Neural cell (in vitro differentiated cells): ENCODE results near the gene ARHGEF16. TPM values are rescaled to one million over a fixed set of nuclear protein-coding genes. Genes with fewer than 3 reads are reported as not detected.

Experiments used
- H2AFZ ChIP-seq: fragments of 200-600, 300-800 bp; sonication (generic), shearing (Covaris generic); 2 replicates; pipeline ENCODE4 v1.6.0; 2014; ENCODE audit warnings: low read depth, mild to moderate bottlenecking, antibody characterized with exemption, low read length, moderate library complexity
- H3F3A ChIP-seq: fragments of 200-600 bp; shearing (Covaris generic); 2 replicates; pipeline ENCODE4 v1.6.1; 2016; ENCODE audit warnings: mild to moderate bottlenecking, moderate library complexity, mixed read lengths, antibody characterized with exemption, low read length; ENCODE audit not compliant: insufficient read depth, poor library complexity, severe bottlenecking
- H3K27ac ChIP-seq: fragments of 200-600, 300-800 bp; sonication (generic), shearing (Covaris generic); 2 replicates; pipeline ENCODE4 v1.5.1; 2014; ENCODE audit warnings: mild to moderate bottlenecking, low read length, moderate library complexity
- H3K27me3 ChIP-seq: fragments of 300-800, 200-600 bp; sonication (generic), shearing (Covaris generic); 2 replicates; pipeline ENCODE4 v1.6.0; 2014; ENCODE audit warnings: mild to moderate bottlenecking, low read depth, low read length, moderate library complexity; ENCODE audit not compliant: insufficient read depth
- H3K36me3 ChIP-seq: fragments of 300-800, 200-600 bp; sonication (generic), shearing (Covaris generic); 2 replicates; pipeline ENCODE4 v1.5.1; 2014; ENCODE audit warnings: mild to moderate bottlenecking, antibody characterized with exemption, low read length, moderate library complexity; ENCODE audit not compliant: insufficient read depth
- H3K4me2 ChIP-seq: fragments of 300-800, 200-600 bp; sonication (generic), shearing (Covaris generic); 2 replicates; pipeline ENCODE4 v1.6.0; 2014; ENCODE audit warnings: mild to moderate bottlenecking, low read length
- H3K4me3 ChIP-seq: fragments of 300-800, 200-600 bp; sonication (generic), shearing (Covaris generic); 2 replicates; pipeline ENCODE4 v1.5.1; 2014; ENCODE audit warnings: mild to moderate bottlenecking, low read length, moderate library complexity
- H3K79me2 ChIP-seq: fragments of 200-600 bp; shearing (Covaris generic); replicated peaks from 2 replicates; pipeline ENCODE4 v1.6.0; 2014; ENCODE audit warnings: mild to moderate bottlenecking, low read length, moderate library complexity; ENCODE audit not compliant: insufficient read depth
- H3K9ac ChIP-seq: fragments of 300-800, 200-600 bp; sonication (generic), shearing (Covaris generic); 2 replicates; pipeline ENCODE4 v1.6.1; 2016; ENCODE audit warnings: mild to moderate bottlenecking, low read length, mixed read lengths
- H3K9me2 ChIP-seq: fragments of 200-600 bp; shearing (Covaris generic); 2 replicates; pipeline ENCODE4 v1.6.1; 2016; ENCODE audit warnings: mild to moderate bottlenecking, low read length, mixed read lengths; ENCODE audit not compliant: insufficient read depth
- H3K9me3 ChIP-seq: fragments of 200-600, 300-800 bp; sonication (generic), shearing (Covaris generic); 2 replicates; pipeline ENCODE4 v1.6.1; 2016; ENCODE audit warnings: mild to moderate bottlenecking, mixed run types, low read length, moderate library complexity, mixed read lengths
- H4K20me1 ChIP-seq: fragments of 200-600 bp; shearing (Covaris generic); 2 replicates; pipeline ENCODE4 v1.6.1; 2016; ENCODE audit warnings: mild to moderate bottlenecking, mixed run types; ENCODE audit not compliant: insufficient read depth
- CTCF ChIP-seq: fragments of 450-650 bp; IDR thresholded peaks from 2 replicates; pipeline ENCODE4 v1.5.1; 2014; ENCODE audit warnings: antibody characterized with exemption, mild to moderate bottlenecking, moderate library complexity; ENCODE audit not compliant: poor library complexity, severe bottlenecking
- EP300 ChIP-seq: fragments of 450-650 bp; conservative IDR thresholded peaks from 2 replicates; pipeline ENCODE4 v1.6.1; 2014; ENCODE audit warnings: antibody characterized with exemption, mild to moderate bottlenecking, moderate library complexity; ENCODE audit not compliant: poor library complexity, severe bottlenecking
- EZH2 ChIP-seq: fragments of 200-600, 300-800 bp; shearing (Covaris generic), sonication (generic); IDR thresholded peaks from 2 replicates; pipeline ENCODE4 v1.6.1; 2014; ENCODE audit warnings: antibody characterized with exemption, low read length, borderline replicate concordance, mild to moderate bottlenecking; ENCODE audit not compliant: insufficient read depth, poor library complexity, severe bottlenecking
- MXI1 ChIP-seq: fragments of 450-650 bp; conservative IDR thresholded peaks from 2 replicates; pipeline ENCODE4 v1.6.1; 2014; ENCODE audit warnings: antibody characterized with exemption, mild to moderate bottlenecking; ENCODE audit not compliant: poor library complexity, severe bottlenecking
- POLR2AphosphoS5 ChIP-seq: IDR thresholded peaks from 2 replicates; pipeline ENCODE4 v1.6.1; 2012
- RAD21 ChIP-seq: fragments of 450-650 bp; conservative IDR thresholded peaks from 2 replicates; pipeline ENCODE4 v1.6.1; 2014; ENCODE audit warnings: antibody characterized with exemption, mild to moderate bottlenecking, moderate library complexity
- SMC3 ChIP-seq: fragments of 450-650 bp; conservative IDR thresholded peaks from 2 replicates; pipeline ENCODE4 v1.6.1; 2014; ENCODE audit warnings: antibody characterized with exemption, mild to moderate bottlenecking, moderate library complexity; ENCODE audit not compliant: poor library complexity
- TAF1 ChIP-seq: IDR thresholded peaks from 2 replicates; pipeline ENCODE4 v1.6.1; 2012; ENCODE audit warnings: low read depth
- polyA plus RNA-seq: library from polyadenylated mRNA; depleted of rRNA; stranded (reverse); fragments of >200 nt; gene quantifications from 2 replicates; pipeline ENCODE4 v1.2.3, GENCODE V29; 2014
- TF ChIP-seq, protein P1 (sequence below): IDR thresholded peaks from 2 replicates; pipeline ENCODE4 v1.6.1; 2012; ENCODE audit warnings: borderline replicate concordance

The ARHGEF16 gene
- polyA plus RNA-seq, 1 donor from 2014 or later: 0.64 TPM

- Histone ChIP-seq H3K36me3 (no peaks in the 10 kb centered on the region), H2AFZ (no peak overlapping the region), H3K4me2 (no peak overlapping the region), H3K9me2 (no peaks in the 10 kb centered on the region), H3K27ac (no peak overlapping the region), H3K27me3 (peaks cover 7% of the 10 kb centered on the region), H3F3A (no peaks in the 10 kb centered on the region), H3K79me2 (no peaks in the 10 kb centered on the region), H3K9me3 (no peaks in the 10 kb centered on the region), H3K4me3 (no peak overlapping the region), H4K20me1 (no peaks in the 10 kb centered on the region), H3K9ac (no peak overlapping the region)
- TF ChIP-seq SMC3 (no peak), RAD21 (no peak), POLR2AphosphoS5 (no peak), TAF1 (no peak), EZH2 (no peak), EP300 (no peak), MXI1 (no peak)
Measured at GRCh38 chr1:3529099-3529729, 74.7 kb downstream of the ARHGEF16 start.

DNA sequence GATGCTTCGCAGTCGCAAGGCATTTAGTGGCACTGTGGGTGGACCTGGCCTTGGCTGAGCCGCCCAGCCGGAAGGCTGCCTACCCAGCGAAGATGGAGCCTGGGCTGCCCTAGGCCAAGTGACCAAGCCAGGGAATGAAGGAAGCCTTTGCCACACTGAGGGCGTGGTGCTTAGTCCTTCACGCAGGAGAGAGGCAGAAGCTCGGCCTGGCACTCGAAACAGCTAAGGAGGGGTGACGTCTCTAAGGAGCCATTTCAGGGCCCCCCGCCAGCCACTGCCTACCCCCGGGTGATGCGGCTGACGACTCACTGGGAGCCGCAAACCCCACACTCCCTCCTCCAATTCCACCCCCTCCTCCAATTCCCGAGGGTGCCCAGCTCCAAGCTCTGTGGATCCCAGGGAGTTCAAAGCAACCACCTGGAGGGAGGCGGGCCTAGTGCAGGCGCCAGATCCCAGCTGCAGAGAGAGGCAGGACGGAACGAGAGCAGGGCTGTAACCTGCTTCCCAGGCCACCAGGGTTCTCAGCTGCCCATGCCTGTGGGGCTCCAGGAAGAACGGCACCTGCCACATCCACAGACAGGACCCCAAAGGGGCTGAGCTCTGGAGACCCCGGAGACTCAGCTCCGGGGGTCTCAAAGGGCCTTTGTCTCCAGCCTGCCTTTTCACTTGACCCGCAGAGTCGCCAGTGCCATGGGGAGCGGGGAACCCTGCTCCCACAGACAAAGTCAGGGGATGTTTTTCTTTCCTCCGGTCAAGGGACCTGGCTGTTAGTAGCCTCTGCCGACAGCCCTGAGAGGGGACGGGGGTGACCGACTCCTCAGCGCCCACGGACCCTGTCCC, 75.8 kb downstream of the ARHGEF16 start:
- TF ChIP-seq EP300: no peak
- no peak for TF ChIP-seq RAD21
- no peak for TF ChIP-seq EZH2
- no peak for TF ChIP-seq TAF1
- TF ChIP-seq, protein P1, sequence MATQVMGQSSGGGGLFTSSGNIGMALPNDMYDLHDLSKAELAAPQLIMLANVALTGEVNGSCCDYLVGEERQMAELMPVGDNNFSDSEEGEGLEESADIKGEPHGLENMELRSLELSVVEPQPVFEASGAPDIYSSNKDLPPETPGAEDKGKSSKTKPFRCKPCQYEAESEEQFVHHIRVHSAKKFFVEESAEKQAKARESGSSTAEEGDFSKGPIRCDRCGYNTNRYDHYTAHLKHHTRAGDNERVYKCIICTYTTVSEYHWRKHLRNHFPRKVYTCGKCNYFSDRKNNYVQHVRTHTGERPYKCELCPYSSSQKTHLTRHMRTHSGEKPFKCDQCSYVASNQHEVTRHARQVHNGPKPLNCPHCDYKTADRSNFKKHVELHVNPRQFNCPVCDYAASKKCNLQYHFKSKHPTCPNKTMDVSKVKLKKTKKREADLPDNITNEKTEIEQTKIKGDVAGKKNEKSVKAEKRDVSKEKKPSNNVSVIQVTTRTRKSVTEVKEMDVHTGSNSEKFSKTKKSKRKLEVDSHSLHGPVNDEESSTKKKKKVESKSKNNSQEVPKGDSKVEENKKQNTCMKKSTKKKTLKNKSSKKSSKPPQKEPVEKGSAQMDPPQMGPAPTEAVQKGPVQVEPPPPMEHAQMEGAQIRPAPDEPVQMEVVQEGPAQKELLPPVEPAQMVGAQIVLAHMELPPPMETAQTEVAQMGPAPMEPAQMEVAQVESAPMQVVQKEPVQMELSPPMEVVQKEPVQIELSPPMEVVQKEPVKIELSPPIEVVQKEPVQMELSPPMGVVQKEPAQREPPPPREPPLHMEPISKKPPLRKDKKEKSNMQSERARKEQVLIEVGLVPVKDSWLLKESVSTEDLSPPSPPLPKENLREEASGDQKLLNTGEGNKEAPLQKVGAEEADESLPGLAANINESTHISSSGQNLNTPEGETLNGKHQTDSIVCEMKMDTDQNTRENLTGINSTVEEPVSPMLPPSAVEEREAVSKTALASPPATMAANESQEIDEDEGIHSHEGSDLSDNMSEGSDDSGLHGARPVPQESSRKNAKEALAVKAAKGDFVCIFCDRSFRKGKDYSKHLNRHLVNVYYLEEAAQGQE: no peak
- no peak for TF ChIP-seq CTCF
- no peak for TF ChIP-seq SMC3
- no peak overlapping the region for H3K27ac ChIP-seq

More for the DNA sequence above, 75.8 kb downstream of the ARHGEF16 start:
- Histone ChIP-seq H3K9ac (peak overlapping the region; percentile 53), H3K9me2 (no peaks in the 10 kb centered on the region), H3K4me2 (no peak overlapping the region), H3K27me3 (peaks cover 7% of the 10 kb centered on the region), H2AFZ (no peak overlapping the region), H3K9me3 (no peaks in the 10 kb centered on the region), H3K4me3 (peak overlapping the region; percentile 64), H3K79me2 (no peaks in the 10 kb centered on the region), H3K36me3 (no peaks in the 10 kb centered on the region), H4K20me1 (no peaks in the 10 kb centered on the region), H3F3A (no peaks in the 10 kb centered on the region)

Other genes with a start within 250 kb of the ARHGEF16 start
- 6.0 and 17.6 TPM in 2 replicates for gene MEGF6, start 156.8 kb downstream of the ARHGEF16 start, polyA plus RNA-seq
- 16.8 and 22.4 TPM in 2 replicates for gene TPRG1L, start 170.3 kb downstream of the ARHGEF16 start, polyA plus RNA-seq
- gene WRAP73, start 195.4 kb downstream of the ARHGEF16 start, polyA plus RNA-seq: 32.9 and 50.7 TPM in 2 replicates
- not detected in 2 replicates for gene TP73, start 197.9 kb downstream of the ARHGEF16 start, polyA plus RNA-seq